Nucleus accumbens (tissue), 56 donors: ENCODE measurements around the gene IGFBP6.
A peak's percentile ranks its signal among the peaks of the same experiment; 100 is the strongest.
"Not testable (repeated sequence)": the region's sequence is repeated elsewhere in the genome, so short reads cannot be mapped to it uniquely, and the experiment has no call there.

Source experiments
- DNase-seq, 56 donors: peaks; one replicate each; lab custom pipeline; 2025; lab: John Stamatoyannopoulos, UW

Gene IGFBP6

GRCh38 chr12:53094394-53094787 is 3.1 kb upstream of the IGFBP6 start:
- no peak for DNase-seq

- not testable (repeated sequence) for DNase-seq
These were observed 2.5 kb upstream of the IGFBP6 start for GRCh38 chr12:53094796-53095595.

- DNase-seq, result not testable (repeated sequence)
These were observed 1.9 kb upstream of the IGFBP6 start for GRCh38 chr12:53095596-53095895.

- DNase-seq, result no peak
These were observed 1.3 kb upstream of the IGFBP6 start for GRCh38 chr12:53096089-53096741.

- DNase-seq, result no peak
These were observed 708 bp upstream of the IGFBP6 start for GRCh38 chr12:53096759-53097158.

- no peak for DNase-seq
These were observed 282 bp upstream of the IGFBP6 start for GRCh38 chr12:53097207-53097563.

- DNase-seq, result peak in 40 of 56 donors; percentile 13 to 86 (median 44)
These were observed 1.0 kb downstream of the IGFBP6 start for GRCh38 chr12:53098354-53098981.

GRCh38 chr12:53099071-53099882 is 1.8 kb downstream of the IGFBP6 start:
- DNase-seq, result peak in 51 of 56 donors; percentile 10 to 91 (median 59)

- DNase-seq, result no peak
These were observed 3.1 kb downstream of the IGFBP6 start for GRCh38 chr12:53100466-53101151.

- no peak for DNase-seq
These were observed 3.8 kb downstream of the IGFBP6 start for GRCh38 chr12:53101266-53101665.

GRCh38 chr12:53101931-53102781 is 4.7 kb downstream of the IGFBP6 start:
- DNase-seq, result no peak

- DNase-seq, result no peak
These were observed 5.7 kb downstream of the IGFBP6 start, which contains the start of gene SOAT2 for GRCh38 chr12:53102883-53103807. TSS of gene SOAT2 (plus strand) at chr12:53103486. CDS start at chr12:53103578, 92 bp downstream.

GRCh38 chr12:53103860-53104305 is 6.4 kb downstream of the IGFBP6 start:
- no peak for DNase-seq

- DNase-seq, result no peak
These were observed 7.8 kb downstream of the IGFBP6 start for GRCh38 chr12:53105256-53105655.

- no peak for DNase-seq
These were observed 8.4 kb downstream of the IGFBP6 start for GRCh38 chr12:53105712-53106439.

- DNase-seq, result no peak
These were observed 9.7 kb downstream of the IGFBP6 start for GRCh38 chr12:53107122-53107521.

GRCh38 chr12:53112431-53112830 is 15.0 kb downstream of the IGFBP6 start:
- DNase-seq, result not testable (repeated sequence)
